NCI-H2171 treated with DMSO at 0.1 percent for 48 hours (cell line): Measurements from ENCODE around the gene MRPL44.

ENCODE experiments used
- DNase-seq: peaks from one replicate; lab custom pipeline; 2025; lab: John Stamatoyannopoulos, UW

The MRPL44 gene

DNA sequence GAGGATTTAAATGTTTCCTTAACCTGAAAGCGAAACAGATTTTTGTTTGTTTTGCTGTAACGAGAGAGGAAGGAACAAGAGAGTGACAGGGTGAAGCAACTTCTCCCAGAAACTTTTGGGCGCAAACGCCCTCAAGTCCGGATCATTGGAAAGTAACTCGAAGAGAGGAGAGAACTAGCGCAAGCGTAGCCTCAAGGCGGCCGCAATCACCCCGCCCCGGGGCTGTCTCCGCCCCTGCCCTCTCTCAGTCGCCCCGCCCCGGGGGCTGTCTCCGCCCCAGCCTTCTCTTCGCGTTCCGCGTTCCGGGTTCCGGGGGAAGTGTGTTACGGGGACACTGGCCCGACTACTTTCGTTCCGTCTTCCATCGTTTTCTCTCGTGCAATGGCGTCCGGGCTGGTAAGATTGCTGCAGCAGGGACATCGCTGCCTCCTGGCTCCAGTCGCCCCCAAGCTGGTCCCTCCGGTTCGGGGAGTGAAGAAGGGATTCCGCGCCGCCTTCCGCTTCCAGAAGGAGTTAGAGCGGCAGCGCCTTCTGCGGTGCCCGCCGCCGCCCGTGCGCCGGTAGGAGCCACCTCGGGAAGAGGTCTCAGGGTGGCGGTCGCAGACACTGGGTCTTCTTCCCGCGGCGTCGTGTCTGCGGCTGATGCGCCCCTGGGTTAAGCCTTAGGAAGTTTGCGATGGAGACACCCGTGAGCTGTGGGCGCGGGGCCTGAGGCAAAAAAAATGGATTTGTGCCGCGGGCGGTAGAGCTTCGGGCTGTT, at the start of gene MRPL44:
TSS of gene MRPL44 (plus strand) at position 372 of the 760 bp plus-strand sequence. CDS start at position 382, 10 bp downstream.
- DNase-seq: peak; percentile 68

DNA sequence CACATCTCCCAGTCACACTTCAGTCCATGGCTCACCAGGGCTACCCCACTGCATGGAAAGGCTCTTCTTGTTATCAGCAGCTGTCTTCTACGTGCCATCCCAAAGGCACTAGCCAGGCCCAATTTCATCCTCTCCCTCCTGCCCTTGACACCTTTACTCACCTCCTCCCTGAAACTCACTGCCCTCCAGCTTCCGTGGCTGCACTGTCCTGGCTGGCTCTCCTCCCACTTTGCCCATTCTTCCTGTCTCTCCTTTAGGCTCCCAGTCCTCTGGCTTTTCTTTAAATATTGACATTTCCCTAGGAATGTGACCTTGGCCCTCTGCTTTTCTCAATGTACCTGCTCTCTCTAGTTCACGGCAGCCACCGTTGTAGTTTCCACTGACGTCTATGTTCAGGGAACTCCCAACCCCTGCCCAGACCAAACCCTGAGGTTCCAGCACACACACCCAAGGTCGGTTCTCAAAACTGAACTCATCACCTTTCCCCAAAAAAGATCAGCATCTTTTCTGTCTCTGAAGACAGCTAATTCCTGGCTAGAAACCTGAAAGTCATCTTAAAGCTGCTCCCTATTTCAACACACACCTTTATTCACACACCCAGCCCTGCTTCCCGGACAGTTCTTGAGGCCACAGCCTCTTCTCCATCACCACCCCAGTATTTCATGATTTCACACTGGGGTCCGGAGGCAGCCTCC, 48.8 kb upstream of the MRPL44 start:
- DNase-seq: no peak

DNA sequence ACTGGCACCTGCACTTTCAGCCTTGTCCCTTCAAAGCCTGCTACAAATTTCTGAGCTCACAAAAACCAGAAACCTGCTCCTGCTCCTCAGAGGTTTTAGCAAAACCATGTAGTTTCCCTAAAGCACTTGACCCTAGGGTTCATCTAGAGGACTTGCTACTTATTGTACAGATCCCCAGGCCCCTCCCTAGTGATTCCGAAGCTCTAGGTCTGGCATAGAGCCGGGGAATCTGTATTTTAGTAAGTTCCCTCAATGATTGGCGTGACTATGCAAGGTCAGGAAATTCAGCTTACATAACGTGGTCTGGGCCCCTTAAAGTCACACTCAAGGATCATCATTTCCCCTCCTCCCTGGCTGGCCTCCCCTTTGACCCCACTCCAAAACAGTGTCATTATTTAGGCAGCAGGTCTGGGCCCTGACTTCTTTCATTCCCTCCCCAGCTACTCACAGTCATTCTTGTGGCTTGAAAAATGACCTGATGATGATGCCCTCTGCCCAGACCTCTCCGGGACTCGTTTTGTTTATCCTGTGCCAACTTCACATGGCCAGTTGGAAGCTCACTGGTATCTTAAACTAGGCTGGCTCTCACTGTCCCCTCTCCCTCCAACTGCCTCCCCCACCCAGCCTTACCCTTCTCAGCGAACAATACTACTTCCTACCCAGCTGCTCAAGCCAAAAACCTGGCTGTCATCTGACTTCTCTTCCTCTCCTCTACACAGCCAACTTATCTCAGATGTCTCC, 48.1 kb upstream of the MRPL44 start:
- DNase-seq: no peak

DNA sequence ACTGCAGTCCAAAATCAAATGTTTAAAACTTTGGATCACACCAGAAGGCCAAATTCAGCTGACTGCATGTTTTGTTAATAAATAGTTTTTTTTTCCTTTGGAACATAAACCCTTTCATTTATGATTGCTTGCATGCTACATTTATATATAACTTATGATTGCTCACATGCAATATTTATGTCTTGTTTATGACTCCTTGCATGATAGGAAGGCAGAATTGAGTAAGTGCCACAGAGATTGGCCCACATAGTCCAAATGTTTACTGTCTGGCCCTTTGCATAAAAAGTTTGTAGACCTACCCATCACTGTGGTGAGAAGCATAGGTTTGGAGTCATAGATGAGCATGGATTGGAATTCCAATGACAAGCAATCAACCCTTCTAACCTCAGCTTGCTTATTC, 42.9 kb upstream of the MRPL44 start:
- no peak for DNase-seq

DNA sequence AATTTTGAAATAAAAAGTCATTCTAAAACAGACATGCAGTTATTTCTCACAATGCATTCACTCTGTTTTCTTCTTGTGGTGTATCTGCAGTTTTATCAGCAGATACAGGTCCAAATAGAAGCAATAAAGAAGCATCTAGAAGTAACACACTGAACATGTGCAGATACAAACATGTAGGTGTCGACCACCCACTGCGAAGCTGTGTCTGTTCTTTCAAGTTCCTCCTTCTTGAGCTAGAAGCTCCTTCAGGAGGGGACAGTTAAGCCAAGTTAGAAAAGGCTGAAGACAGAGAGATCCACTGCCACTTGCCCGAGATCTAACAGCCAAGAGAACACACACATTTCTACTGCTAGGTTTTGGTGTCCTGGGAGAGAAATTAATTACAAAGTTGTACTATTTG, 42.2 kb upstream of the MRPL44 start:
- no peak for DNase-seq

DNA sequence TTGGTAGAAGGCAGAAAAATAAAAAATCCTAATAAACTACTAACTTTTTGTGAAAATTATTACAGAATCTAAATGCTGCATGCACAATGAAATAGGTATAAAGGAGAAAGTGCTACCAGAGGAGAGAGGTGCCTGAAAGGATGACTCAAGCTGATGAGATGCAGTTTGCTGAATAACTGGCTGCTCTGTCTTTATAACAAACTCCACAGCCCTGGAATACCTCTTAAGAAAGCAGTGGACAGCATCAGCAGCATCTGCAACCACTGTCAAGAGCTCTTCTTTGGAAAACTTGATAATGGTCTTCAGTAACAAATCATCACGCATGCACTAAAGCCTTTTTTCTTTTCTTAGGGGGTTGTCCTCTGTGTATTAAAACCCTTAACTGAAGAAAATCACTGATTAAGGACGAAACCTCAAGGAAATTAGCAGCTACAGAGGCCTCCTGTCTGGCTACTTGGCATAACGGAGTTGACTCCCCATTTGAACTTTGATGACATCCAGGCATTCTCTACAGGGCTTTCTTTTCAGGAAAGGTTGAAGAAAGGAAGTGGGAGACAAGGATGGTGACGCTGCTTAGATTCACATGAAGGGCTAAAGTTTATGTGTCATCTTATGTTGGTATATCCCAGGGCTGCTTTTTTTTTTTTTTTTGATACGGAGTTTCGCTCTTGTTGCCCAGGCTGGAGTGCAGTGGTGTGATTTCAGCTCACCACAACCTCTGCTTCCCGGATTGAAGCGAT, 40.9 kb upstream of the MRPL44 start:
- no peak for DNase-seq

DNA sequence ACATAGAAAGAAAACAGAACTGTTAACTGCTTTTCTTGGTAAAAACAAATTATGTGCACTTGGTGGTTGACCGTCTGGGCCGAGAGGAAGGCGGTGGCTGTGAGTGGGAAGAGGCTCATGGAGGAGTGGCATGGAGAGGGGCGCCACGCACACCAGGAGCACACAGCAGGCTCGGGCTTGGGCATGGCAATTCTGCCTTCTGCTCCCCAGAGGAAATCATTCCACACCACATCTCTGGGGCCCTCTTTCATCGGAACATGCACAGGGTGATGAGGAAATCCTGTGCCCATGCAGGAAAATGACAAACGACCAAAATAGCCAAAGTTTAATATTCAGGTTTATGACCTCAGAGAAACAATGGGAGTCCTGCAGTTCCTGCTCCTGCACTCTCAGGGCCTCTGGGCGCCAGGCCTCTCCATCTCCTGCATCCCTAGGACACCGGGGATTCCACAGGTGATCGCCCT, 38.6 kb upstream of the MRPL44 start:
- no peak for DNase-seq

DNA sequence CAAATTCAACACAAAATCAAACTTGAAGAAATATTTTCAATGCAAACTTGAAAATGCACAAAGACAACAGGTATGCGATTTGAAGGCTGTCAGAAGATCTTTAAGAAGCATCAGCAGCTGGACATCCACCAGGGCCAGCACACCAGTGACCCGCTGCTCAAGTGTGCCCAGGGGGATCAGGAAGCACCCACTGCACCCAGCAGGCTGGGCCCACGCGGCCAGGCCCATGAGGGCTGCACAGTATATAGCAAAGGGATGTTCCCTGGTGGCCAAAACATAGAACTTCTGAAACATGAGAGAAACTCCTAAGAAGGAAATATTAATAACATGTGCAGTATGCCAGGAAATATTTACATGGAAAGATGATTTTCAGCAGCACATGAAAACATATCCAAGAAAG, 37.2 kb upstream of the MRPL44 start:
- no peak for DNase-seq

DNA sequence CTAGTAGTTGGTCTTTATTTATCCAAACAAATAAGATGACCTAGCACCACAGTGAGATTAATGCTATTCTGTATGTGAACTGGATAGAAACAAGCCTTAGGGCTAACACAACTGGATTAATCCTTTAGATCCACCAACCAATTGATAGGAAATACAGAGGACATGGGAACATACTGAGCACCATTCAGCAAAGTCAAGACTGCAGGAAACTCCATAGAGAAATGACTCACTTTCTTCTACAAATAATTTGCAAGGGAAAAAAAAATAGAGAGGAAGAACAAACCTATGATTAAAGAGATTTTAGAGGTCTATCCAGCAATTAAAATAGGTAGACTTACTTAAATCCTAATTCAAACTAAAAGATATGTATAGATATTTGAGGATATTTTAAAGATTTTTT, 36.1 kb upstream of the MRPL44 start:
- no peak for DNase-seq

DNA sequence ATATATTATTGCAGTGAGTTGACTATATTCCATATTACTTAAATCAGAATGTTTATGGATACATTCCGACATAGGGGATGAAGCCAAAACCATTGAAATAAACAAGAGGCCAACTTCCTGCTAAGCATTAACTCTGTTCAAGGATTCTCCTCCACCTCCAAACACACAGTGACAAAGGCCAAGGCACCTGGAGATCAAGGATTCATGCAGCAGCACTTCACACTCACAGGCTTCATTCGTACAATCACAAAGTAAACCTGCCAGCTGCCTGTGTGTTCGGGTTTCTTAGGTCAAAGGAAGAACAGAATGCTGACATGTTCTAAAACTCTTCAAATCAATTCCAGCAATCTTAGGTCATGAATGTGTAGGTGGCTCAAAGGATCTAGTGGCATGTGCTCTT, 35.0 kb upstream of the MRPL44 start:
- DNase-seq: no peak

DNA sequence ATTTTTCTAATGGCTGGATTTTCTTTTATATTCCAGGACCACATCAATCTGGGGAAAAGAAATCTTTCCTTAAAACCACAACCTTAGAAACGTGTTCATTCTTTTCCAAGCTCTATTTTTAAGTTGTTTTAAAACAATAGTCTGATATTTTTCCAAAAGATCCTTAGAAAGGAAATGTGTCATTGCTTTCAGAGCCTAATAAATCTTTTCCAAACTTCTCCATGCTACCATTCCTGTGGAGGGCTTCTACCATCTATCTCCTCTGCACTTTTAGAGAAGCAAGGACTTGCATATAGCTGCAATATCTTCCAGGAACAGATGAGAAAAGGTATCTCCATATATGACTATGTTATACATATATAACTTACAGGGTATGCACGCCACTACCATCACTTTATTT, 33.3 kb upstream of the MRPL44 start:
- no peak for DNase-seq

DNA sequence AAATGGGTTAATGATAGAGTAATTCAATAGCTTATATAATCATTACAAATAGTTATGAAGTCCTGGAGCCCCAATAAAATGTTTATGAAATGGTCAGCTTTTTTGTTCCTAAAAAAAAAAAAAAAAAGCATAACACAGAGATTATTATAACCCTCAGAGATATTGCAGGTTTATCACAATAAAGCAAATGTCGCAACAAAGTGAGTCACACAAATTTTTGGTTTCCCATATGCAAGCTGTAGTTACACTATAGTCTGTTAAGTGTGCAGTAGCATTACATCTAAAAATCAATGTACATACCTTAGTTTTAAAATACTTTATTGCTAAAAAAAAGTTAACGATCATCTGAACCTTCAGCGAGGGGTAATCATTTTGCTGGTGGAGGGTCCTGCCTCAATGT, 32.2 kb upstream of the MRPL44 start:
- DNase-seq: no peak

DNA sequence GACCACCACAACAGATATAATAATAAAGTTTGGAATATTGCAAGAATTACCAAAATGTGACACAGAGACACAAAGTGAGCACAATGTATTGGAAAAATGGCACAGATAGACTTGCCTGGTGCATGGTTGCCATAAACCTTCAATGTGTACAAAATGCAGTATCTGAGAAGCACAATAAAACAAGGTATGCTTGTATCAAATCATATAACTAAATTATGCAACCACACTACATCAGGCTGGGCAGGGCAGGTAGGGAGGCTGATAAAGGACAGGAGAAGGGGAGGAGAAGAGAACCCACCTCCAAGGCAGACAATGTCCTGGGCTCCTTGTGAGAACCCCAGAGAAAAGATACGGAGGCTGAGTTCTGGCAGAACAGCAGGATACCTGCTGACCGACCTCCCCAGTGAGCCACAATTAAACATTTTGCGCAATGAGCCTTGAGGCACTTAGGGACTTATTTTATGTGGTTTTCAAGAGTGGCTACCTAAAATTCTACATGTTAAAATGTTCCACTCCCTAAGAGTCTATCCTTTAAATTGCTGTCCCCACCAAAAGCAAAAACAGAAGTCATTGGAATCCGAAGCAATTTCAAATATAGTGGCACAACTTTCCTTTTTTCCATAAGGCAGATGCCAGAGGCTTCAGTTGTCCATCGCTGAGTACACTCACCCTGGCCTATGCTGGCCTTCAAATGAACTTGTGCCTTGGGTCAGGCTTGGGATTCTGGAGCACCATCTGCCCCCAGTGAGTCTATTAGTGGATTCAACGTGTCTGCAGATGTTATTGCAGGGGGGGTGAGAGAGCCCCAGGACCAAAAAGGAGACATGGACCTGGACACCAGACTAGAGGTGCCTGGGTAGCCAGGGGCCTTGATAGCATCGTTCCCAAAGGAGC, 28.9 kb upstream of the MRPL44 start:
- DNase-seq: no peak

DNA sequence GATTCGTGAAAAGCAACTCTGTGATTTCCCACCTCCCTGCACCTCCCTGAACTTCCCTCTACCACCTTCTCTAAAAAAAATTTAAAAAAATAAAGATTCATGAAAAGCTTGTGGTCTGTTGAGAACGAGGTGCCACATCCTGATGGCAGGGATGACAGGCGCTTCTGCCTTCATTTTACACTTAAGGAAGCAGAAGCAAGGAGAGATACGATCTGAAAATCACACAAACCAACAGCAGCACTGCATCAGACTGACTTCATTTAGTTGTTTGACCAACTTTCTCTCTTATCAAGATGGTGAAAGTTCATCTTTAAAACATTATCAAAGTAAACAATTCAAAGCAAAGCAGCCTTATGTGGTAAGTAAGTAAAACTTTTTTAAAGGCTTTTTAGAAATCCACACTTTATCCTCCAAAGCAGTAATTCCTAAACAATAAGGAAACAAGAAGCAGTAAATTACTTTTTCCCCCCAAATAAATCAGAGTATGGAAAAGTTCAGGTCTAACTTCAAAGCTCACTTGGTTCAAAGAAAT, 27.6 kb upstream of the MRPL44 start:
- no peak for DNase-seq

DNA sequence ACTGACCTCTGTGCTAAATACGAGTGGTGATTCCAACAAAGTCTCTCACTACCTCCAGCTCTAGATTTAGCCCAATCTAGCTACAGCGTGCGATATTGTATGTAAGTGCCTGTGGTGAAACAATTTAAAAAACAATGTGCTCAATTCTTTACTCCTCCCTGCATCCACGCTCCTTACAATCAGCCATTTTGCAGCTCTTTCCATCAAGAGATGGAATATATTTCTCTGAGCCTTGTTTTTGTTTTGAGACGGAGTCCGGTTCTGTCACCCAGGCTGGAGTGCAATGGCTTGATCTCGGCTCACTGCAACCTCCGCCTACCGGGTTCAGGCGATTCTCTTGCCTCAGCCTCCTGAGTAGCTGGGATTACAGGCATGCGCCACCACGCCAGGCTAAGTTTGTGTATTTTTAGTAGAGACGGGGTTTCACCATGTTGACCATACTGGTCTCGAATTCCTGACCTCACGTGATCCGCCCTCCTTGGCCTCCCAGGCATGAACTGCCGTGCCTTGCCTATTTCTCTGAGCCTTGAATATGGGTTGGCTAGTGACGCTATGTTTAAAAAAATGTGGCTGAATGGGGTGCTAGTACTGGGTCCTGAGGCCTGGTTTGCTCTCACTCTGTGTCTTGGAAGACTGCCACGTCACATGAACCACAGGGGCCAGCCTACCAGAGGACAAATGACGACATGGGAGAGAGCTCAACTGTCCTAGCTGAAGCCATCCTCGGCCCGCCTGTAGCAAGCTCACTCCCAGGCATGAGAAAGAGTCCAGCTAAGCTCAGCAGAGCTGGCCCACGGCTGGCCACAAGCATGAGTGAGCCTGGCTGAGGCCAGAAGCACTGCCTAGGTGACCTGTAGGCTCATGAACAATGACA, 26.9 kb upstream of the MRPL44 start:
- no peak for DNase-seq

DNA sequence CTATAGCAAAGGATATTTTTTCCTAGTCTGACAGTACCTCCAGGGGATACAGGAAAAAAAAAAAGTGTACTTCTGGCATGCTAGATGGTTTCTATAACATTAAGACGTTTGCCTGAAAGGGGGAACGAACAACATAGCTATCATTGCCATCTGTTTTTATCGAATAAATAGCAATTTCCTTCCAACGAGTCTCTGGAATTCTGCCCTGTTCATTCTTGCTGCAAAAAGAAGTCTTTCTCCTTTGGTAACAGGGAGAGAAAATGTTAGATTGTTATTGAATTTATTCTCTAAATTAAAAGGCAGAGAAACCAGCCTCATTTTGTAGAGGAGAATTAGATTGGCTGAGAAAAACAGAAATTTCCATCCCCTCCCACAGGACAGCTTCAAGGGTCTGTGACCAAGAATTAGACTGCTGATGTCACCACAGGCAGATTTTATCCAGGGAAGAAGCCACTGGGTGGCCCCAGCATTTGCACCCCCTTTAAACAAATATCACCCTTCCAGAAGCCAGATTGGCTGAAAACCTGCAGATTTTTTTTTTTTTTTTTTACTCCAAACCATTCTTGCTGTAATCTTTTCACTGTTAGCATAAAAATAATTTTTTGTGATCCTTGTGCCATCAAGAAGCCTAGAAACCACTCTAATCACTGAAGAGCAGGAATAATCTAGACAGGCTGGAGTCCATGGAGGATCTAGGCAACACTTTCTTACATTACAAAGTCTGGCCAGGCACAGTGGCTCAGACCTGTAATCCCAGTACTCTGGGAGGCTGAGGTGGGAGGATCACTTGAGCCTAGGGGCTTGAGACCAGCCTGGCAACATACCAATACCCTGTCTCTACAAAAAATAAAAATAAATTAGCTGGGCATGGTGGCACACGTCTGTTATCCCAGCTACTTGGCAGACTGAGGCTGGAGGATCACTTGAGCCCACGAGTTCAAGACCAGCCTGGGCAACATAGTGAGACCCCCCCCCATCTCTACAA, 24.2 kb upstream of the MRPL44 start:
- peak; percentile 23 for DNase-seq

DNA sequence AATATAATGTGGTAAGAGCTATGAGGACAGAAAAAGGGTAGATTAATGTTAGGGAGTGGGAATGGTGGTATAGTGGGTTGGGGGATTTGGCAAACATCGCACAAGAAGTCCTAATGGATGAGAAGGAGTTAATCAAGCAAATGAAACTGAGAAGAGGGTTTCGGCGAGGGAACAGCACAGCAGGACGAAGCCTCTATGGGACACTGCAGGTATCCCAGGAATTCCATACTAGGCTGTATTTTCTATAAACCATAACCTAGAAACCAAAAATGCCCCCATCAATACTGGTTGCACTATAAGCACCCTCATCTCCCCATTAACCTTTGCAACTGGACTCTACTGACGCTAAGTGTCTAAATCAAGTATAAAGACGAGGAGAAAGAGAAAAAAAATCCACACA, 22.4 kb upstream of the MRPL44 start:
- DNase-seq: no peak

DNA sequence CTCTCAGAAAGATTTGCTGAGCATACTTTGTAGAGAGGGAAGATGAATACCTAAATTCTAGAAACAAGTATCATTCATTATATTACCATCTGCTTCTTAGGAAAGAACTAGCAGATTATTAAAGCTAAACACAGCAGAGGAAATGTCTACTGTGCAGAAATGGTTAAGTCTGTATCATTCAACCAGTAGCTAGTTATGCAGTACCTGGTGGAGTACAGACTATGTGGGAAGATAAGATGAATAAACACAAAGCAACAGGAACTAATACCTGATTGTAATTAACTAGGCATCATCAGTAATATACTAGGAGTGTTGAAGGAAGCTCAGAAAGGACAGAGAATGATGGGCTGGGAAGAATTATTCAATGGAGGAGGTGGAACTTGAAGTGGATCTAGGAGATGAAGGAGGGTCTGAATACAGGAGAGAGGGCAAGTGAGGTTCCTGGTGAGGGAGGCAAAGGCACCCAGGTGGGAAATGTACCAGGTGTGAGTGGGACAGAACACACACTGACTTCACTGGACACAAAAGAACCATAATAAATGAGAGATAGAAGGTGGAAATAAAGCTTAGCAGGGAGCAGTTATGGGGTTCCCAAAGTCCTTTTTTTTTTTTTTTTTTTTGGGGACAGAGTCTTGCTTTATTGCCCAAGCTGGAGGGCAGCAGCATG, 21.7 kb upstream of the MRPL44 start:
- DNase-seq: no peak
